ENCODE measurements around the gene ATP5MC2.
"Not testable (repeated sequence)": the region's sequence is repeated elsewhere in the genome, so short reads cannot be mapped to it uniquely, and the experiment has no call there.

The ATP5MC2 gene

DNA sequence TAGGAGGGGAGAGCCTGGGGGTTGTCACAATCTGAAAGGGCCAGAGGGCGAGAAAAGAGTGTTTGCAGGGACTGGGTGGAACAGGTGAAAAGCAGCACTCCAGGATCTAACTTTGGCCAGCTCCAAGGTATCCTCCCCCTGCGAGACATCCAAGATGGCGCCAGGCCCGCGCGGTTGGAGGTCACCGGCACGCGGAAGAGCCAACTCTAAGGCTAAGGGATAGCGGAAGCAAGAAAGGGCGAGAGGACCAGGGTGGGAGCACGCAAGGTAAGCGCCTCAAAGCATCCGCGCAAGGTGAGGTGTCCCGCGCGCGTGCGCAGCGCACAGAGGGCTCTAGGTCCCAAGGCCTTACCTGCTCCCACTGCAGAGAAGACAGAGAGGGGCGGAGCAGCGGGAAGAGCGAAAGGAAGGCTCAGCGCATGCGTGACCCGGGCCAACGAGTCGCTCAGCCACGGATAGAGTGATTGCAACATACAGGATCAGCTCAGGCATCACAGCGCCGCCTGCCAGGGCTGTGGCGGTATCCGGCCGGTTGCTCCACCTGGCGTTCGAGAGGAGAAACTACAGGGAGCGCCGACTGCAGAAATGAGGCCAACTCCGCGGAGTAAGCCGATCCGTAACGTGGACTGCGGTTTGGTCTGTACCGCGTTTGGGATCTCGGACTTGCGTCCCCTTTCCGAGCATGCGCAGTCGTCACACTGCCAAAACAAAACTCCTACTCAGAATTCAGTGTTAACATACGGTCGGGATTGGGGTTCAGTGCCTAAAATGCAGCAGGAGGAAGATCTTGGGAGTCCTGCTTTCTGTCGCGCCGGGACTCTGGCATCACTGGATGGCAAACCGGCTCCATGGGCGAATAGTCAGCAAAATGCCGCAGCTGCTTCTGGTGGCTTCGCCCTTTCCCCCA is at the start of gene ATP5MC2:
Gene ATP5MC2, minus strand, starts transcription at position 383 of the 907 bp plus-strand sequence. CDS start 3,469 bp downstream, outside the sequence.
- DNase-seq, result peak; percentile 93

DNA sequence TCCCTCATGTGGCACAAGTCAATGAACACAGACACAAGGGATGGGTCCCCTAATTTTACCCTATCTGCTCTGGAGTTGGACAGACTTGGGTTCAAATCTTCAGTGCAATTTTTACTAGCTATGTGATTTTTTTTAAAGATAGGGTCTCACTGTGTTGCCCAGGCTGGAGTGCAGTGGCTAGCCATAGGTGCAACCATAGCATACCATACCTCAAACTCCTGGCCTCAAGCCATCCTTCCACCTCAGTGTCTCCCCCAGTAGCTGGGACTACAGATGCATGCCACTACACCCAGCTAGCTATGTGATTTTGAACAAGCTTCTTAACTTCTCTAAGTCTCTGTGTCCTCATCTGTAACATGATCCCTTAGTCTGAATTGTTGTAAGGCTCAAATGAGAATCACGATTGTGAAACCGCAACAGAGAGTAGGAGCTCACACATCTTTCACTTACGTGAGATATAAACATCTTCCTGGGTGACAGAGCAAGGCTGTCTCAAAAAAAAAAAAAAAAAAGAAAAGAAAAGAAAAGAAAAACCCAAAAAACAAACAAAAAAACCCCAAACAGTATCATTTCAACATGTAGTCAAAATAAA is 46.7 kb upstream of the ATP5MC2 start:
- no peak for DNase-seq

DNA sequence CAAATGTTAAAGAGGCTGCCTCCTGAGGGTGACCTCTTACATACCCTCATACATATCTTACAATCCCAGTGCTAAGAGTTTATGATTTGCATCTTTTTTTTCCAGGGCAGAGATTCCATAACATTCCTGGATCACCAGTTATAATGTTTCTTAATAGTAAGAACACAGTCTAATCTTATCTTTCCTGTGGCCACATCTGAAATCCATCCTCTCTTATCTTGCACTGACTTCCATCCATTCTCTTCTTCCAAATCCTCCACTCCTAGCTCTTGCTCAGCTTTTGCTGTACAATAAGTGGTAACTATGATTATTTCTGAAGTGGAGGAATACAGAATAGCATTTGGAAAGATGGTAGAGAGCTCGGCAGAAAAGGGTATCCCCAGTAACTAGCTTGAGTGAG is 45.1 kb upstream of the ATP5MC2 start:
- no peak for DNase-seq

DNA sequence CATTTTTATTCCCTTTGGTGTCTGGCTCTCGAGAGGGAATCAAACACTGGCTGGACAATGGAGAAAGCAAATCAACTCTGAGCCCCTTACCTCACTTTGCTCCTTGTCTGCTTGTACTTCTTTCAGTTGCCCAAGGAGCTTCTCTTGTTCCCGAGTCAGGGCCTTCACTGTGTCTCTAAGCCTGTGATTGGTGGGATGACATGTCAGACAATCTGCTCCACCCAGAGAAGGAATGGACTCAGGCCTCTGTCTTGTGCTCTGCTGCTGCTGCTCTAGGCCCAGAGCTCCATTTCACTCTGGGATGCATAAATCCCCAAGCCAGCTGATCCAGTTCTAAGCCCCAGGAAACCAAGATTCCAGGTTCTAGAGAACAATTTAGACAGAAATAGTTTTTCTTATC is 43.8 kb upstream of the ATP5MC2 start:
- no peak for DNase-seq

DNA sequence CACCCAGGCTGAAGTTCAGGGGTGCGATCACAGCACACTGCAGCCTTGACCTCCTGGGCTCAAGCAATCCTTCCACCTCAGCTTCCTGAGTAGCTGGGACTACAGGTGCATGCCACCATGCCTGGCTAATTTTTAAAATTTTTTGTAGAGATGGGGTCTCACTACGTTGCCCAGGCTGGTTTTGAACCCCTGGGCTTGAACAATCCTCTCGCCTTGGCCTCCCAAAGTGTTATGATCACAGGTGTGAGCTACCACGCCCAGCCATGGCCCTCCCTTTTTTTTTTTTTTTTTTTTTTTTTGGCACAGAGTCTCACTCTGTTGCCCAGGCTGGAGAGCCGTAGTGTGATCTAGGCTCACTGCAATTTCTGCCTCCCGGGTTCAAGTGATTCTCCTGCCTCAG is 42.7 kb upstream of the ATP5MC2 start:
- DNase-seq, result not testable (repeated sequence)

DNA sequence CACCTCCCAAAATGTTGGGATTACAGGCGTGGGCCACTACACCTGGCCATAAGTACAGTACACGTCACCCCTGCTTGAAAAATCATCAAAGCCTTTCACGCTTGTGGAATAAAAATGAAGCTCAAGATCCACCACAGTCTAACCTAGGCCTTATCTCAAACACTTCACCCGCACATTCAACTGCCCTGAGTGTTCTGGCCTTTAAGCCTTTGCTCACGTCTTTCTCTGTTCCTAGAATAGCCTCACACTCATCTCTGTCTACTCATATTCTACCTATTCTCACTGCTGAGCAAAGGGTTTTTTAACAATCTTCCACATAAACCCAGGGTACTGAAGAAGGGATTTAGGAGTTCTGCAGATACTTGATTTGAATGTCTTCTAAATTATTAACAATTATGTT is 41.4 kb upstream of the ATP5MC2 start:
- DNase-seq, result no peak

DNA sequence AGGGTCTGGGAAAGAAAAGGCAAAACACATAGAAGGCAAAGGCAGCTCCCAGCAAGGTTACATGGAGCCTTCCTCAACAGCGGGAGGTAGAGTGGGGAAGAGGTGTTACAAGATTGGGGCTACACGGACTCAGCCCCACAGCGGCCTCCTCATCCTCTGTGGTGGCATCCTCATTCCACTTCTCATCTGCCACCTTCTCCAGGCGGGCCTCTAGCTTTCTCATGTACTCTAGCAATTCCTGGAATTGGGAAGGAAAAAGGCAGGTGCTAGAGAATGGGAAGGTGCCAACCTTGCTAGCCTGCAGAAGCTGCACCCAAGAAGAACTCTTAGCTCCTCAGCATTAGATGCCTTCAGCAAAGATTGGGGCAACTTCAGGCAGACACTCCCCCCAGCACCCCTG is 38.1 kb upstream of the ATP5MC2 start:
- DNase-seq, result no peak

DNA sequence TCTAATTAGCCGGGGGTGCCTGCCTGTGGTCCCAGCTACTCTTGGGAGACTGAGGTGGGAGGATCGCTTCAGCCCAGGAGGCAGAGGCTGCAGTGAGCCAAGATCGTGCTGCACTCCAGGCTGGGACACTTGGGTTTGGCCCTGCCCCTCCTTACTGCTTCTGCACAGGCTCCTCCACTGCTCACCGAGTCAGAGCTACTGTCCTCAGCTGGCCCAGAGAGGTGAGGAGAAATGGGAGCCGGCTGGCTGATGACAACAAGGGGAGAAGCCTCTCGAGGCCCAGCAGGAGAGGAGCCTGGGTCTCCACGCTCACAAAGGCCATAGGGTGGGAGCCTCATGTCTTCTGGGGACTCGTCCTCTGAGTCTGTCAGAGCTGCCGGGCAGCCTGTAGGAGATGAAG is 37.6 kb upstream of the ATP5MC2 start:
- DNase-seq, result no peak

DNA sequence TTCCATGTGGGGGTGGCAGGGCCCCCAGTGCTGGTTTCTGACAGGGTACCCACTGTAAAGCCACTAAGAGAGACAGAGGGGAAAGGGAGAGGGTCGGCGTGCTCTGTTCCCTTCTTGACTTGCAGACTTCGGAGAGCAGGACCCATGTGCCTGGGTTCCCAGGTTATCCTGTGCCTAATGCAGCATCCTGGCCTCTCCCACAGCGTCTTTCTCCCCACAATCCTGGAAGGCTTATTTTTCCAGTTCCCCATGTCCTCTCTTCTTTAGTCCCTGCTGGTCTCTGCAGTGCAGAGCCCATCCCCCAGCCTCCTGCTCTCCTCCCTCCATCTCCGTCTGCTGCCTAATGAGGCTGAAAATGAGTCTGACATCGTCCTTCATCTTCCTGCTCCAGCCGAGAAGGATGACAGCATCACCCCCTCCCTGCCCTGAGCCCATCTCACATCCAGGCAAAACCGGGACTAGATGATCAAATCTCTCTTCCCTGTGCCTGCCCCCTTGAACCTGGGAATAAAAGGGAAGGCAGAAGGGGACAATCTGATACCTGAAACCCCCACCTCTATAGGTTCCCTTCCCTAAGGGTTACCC is 36.3 kb upstream of the ATP5MC2 start:
- DNase-seq, result no peak

DNA sequence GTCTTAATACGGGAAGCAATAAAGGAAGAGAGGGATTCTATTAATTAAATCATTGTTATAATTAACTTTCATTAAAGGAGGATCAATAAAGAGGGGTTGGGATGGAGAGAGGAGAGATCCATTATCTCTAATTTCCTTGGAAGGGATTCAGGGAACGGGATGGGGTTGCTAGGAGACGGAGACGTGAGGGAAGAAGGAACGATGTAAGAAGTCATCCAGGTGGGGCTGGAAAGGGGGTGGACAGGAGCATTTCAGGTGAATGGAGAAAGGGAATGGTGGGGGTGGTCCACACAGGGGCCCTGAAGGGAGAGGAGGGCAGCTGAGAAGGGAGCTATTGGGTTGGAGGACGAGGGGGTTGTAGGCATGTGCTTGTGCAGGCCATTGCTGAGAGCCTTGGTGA is 34.2 kb upstream of the ATP5MC2 start:
- DNase-seq, result no peak

DNA sequence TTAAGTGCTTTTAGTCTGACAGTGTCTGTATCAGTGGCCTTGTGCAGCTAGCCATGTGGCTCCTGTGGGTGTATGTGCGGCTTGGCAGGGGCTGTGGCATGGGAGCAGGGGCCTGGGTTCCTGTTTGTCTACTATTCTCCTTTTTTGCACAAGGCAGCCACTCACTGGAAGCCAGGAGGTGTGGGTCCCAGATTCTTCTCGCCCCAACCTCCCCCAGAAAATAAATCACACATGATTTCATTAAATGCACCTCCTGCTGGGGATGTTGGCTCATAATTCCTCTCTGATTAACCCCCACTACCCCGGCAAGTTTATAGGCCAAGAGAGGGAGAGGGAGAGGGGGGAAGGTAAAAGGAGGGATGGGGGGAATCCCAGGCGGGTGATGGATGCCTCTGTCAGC is 33.8 kb upstream of the ATP5MC2 start:
- no peak for DNase-seq

DNA sequence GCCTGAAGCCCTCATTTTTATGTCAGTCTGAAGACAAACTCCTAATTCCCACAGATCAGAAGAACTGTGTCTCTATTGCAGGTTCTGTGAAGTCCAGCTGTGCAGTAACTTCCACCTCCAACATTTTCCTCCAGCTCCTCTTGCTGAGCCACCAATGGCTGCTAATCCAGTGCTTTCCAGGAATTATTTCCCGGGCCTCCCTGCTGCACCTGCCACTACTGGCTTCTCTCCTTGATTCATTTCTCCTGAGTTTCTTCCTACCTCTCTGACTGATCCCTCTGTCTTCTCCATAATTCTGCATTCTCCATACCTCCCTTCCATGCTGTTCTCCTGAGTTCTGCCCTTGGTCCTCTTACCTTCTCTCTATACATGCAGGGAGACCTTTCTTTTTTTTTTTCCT is 30.2 kb upstream of the ATP5MC2 start:
- DNase-seq, result no peak

DNA sequence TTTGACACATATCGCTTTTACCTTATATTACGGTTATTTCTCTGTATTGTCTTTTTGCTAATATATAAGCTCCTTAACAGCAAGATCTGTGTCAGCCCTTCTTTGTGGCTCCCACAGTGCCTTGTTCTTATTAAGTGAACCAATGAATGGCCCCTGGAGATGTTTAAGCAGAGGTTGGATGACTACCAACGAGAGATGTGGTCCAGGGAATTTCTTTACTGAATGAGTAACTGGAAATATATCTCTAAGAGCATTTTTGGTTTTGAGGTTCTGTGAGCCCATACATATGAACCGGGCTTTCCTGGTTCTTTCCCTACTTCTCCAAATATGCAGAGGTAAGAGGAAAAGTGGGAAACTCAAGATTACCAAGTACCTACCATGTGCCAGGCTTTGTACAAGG is 27.9 kb upstream of the ATP5MC2 start:
- DNase-seq, result no peak

DNA sequence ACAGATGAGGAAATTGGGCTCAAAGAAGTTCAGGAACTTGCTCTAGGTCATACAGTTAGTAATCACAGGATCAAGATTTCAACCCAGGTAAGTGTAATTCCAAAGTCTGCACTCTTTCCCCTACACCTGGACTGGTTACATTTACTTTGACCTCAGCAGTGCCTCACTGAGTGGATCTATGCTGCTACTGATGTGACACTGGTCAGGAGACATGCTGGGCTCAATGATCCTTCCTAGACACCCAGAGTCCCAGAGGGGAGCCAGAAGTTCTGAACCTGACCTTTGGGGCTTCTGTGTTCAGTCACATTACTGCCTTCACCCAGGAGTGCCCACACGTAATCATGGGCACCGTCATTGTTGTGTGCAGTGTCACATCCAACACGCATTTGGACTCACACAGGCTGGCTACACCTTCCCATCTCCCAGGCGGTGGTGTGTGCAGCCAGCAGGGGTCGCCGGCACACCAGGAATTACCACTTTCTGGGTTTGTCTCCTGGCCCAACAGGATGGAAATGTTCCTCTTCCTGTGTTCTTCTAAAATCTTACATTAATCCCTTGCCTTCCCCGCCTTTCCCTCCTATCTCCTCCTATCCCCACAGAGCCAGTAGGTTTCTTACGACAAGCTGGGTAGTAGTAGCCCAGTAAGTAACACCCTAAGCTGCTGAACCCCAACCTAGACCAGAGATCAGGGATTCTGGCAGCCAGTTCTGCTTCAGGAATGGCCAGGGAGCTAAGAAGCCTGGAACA is 25.8 kb upstream of the ATP5MC2 start:
- peak; percentile 13 for DNase-seq

DNA sequence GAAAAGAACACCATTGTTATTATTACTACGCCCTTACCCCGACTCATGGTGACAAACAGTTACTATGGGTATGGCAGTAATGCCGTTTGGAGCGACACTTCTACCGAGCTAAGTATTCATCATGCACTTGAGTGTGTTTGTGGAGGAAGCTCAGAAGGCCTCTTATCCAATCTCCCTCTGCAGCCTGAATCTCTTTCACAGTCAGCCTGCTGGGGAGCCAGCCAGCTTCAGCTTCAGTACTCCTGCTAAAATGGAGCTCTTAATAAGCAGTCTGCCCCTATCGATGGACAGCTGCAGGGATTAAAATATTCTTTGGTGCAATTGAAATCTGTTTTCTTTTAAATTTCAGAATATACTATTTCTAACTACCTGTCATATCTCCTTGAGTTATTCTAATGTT is 24.7 kb upstream of the ATP5MC2 start:
- no peak for DNase-seq

DNA sequence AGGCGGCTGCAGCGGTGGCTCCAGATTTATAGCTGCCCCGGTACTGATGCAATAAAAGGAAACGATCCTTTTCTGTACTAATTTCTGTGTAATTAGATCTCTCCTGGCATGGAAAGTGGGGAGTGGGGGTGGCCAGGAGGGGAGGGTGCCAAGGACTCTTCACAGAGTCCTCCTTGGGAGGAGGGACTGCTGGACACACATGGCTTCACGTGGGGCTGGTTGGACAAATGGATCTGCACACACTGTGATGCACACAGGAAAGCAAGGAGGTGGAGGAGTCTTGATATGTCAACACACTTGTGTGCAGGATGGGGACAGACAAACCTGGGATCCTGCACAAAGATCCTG is 23.8 kb upstream of the ATP5MC2 start:
- no peak for DNase-seq

DNA sequence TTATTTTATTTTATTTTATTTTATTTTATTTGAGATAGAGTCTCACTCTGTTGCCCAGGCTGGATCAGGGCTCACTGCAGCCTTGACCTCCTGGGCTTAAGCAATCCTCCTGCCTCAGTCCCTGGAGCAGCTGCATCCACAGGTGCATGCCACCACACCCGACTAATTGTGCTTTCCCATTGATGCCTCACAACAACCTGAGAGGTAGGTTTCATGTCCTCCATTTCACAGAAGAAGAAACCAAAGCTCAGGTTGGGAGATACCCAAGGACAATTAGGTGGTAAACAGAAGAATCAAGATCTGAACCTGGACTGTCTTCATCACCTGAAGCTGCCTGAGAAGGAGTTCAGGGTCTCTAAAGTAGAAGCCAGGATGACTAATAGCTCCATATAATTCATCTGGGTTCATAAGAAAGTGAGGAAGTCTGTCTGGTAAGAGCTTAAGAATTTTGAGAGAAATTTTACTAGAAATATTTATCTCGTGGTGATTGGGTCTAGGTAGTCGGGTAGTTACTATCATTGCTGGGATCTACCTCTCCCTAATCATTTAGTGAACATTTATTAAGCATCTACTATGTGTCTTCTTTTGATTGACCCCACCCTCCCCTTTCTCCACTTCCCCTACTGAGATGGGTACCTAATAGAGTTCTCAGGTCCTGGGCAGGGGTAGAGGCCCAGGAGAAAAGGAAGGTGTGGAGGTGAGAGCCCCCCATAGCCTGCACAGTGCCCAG is 23.2 kb upstream of the ATP5MC2 start:
- DNase-seq, result no peak

DNA sequence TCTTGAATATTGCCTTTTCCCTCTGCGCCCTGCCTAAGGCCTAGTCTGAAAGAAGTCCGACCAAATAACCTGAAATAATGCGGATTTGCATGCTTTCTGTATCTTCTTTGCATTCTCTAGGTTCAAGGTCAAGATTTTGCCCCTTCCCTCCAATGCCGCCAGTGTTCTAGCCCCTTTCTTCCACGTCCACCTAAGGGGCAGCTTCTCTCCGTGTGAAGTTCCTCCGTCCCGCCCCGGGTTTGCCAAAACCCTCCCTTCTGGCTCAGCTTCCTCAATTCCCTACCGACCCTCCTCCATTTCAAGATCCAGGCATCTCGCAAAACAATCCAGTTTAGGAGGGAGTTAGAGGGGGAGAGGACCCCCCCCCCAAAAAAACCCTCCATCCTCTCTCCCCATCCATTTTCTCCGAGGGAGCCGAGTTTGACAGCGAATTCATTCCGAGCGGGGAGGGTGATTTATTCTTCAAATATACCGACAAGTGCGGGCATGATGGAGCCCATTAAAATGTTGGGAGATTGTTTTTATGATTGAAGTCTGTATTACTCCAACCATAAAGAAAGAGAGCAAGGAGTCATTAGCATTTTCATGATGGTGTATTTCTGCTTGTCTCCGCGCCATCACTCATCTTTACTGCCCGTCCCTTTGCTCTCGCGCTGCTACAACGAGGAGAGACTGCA is 20.9 kb upstream of the ATP5MC2 start:
- no peak for DNase-seq

DNA sequence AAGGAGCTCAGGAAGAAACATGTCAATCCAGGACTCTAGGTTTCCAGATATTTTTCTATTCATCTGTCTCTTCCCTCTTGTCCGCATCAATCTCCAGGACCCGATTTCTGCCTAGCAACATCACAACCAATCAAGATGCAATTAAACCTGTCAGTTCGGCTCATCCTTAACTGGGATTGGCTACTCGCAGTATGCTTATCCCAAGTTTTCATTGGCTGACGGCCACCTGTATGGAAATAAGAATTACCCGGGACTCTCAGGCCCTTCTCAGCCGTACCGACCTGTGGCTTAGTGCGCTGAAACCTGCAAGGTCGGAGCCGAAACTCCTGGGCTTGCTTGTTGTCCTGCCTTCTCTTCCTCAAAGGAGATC is 20.4 kb upstream of the ATP5MC2 start:
- peak; percentile 68 for DNase-seq

DNA sequence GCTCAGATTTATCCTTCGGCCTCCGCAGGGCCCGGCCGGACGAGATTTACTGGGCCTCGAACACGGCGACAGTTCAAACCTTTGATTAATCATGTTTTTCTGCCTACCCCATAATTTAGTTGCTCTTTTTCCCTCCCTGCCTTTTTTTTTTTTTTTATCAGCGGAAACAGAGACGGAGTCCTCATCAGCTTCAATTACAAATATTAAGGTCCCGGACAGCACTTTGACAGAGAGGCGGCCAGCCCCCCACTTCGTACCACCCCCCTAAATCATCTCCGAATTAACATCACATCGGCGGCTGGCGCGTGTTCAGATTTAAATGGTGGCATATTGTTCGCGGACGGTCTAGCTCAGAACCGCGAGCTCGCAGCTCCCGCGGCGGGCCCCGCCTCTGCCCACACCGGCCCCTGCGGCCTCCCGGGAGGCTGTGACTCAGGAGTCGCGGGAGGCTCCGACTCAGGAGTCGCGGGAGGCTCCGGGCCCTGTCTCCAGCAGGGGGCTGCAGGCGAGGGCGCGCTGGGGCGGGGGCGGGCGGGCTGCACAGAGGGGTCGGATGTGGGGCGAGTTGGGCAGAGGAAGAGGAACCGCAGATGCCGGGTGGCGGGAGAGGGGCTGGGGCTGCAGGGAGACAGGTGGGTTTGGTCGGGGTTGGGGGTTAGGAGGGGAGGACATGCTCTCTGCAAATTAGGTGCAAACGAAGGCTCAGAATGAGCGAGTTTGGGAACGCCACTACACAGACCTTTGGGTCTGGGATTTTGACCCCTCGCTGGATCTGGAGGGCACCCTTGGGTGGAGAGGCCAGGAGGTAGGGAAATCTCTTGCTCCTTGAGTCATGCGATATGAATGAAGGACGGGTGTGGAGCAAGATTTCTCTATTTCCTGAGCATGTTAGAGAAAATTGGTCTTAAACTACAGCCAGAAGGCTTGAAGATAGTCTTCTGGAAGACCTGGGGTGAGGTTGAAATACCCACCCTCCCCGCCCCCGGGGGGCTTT is 19.6 kb upstream of the ATP5MC2 start:
- no peak for DNase-seq

DNA sequence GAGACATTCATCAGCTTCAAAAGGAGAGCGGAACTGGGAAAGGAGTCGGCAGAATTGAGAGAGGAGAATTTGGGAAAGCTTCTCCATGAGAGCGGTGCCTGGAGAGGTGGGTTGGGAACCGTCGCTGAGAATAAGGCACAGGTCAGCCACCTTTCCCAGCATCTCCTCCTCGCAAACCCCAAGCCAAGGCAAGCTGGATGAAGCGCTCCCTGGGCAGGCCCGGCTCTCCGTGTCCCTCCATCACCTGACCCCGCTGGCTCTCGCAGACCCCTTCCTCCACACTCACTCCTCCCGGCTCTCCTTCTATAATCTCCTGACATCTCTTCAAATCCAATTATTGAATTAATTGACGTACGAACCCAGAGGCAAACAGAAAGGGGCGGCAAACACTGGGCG is 18.9 kb upstream of the ATP5MC2 start:
- DNase-seq, result no peak

Measured in DMS 273 treated with DMSO at 0.1 percent for 48 hours (cell line).